A549 treated with GW870086 at 1 μM for 4 hours (cell line): ENCODE data around the gene GPR45. TPM values are rescaled to one million over a fixed set of nuclear protein-coding genes. Genes with fewer than 3 reads are reported as not detected.

Experiments used
- total RNA-seq: library from RNA; stranded (reverse); fragments of 200-300 nt; extraction: Qiagen RNA extraction; gene quantifications from 5 replicates; pipeline ENCODE4 v1.2.3, GENCODE V29; 2022; ENCODE audit warnings: low read depth

GPR45 gene
- not detected in 5 replicates for total RNA-seq

DNA sequence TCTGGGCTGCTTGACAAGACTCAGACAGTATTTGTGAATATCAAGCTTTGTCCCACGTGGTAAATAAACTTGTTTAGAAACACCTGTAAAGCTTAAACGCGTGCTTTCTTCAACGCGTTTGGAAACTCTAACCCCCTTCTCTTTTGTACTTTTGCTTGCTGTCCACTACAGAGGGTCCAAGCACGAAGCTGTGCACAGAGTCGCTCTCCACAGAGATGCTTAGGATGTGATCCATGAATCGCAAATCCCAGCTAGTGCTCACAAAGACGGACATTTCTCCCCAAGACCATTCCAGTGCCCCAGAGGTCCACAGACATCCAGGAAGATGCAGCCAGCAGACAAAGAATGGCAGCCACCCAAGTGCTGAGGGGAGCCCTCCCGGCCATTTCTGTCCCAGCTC, at the start of gene GPR45:
GPR45 (plus strand) TSS at position 301 of the 400 bp plus-strand sequence. CDS start 116 bp downstream, outside the sequence.

Other genes starting within 250 kb of the GPR45 start
- gene MRPS9, start 203.7 kb upstream of the GPR45 start, total RNA-seq, result 29.0 to 33.1 TPM (median 31.2 TPM) in 5 replicates
- 14.2 to 17.6 TPM (median 16.4 TPM) in 5 replicates for gene TGFBRAP1, start 88.0 kb downstream of the GPR45 start, total RNA-seq
- gene C2orf49, start 95.8 kb downstream of the GPR45 start, total RNA-seq, result 9.3 to 15.0 TPM (median 12.9 TPM) in 5 replicates
- 64.2 to 81.4 TPM (median 69.4 TPM) in 5 replicates for gene FHL2, start 157.3 kb downstream of the GPR45 start, total RNA-seq